Chondrocyte (in vitro differentiated cells): ENCODE measurements around the gene ALG9. TPM values are rescaled to one million over a fixed set of nuclear protein-coding genes. Genes with fewer than 3 reads are reported as not detected.

Source experiments
- DNase-seq: peaks from one replicate; pipeline ENCODE4 v3.0.0; 2021; ENCODE audit warnings: mixed read lengths, low spot score
- H3K27ac Mint-ChIP-seq: one replicate; pipeline ENCODE4 v1.8.0; 2021; ENCODE audit warnings: mild to moderate bottlenecking, moderate library complexity, mixed read lengths; ENCODE audit not compliant: unreplicated experiment
- H3K27me3 Mint-ChIP-seq: 2 replicates; pipeline ENCODE4 v1.8.0; 2021; ENCODE audit warnings: low read depth, mixed read lengths
- H3K36me3 Mint-ChIP-seq: 2 replicates; pipeline ENCODE4 v1.8.0; 2021; ENCODE audit warnings: low read depth, mixed read lengths
- H3K4me1 Mint-ChIP-seq: 2 replicates; pipeline ENCODE4 v1.8.0; 2021; ENCODE audit warnings: low read depth, mild to moderate bottlenecking, mixed read lengths
- H3K4me3 Mint-ChIP-seq: one replicate; pipeline ENCODE4 v1.8.0; 2021; ENCODE audit warnings: mild to moderate bottlenecking, moderate library complexity, mixed read lengths; ENCODE audit not compliant: unreplicated experiment
- H3K9me3 Mint-ChIP-seq: 2 replicates; pipeline ENCODE4 v1.8.0; 2021; ENCODE audit warnings: low read depth, mixed read lengths
- total RNA-seq: library from RNA; stranded (reverse); gene quantifications from 3 replicates; pipeline ENCODE4 v1.2.1, GENCODE V29; 2021
- TF ChIP-seq, protein P1 (sequence below): fragments of 200-600 bp; sonication (generic); IDR thresholded peaks from 2 replicates; pipeline ENCODE4 v1.5.0; 2021; ENCODE audit warnings: antibody characterized with exemption, mild to moderate bottlenecking, moderate library complexity

Gene ALG9
- total RNA-seq, 1 donor from 2014 or later: 29.8 TPM

DNA sequence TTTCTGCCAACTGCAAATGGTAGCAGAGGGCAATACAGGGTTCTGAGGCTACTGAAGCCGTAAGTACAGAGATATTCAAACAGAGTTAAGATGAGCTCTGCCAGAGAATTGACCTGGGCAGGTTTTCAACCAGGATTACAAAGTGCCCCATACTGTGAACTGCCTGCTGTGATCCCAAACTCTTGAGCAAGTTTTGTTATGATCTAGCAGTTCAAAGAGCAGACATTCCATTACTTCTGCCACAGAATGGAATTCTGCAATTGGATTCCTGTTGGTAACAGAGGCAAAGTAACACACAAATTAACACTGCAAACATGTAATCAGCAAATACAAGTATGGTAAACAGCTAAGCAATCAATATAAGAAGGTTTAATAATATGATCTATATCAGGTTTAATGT is 31.2 kb downstream of the ALG9 start:
- H3K27me3 Mint-ChIP-seq: no peaks in the 10 kb centered on the region
- TF ChIP-seq, protein P1, sequence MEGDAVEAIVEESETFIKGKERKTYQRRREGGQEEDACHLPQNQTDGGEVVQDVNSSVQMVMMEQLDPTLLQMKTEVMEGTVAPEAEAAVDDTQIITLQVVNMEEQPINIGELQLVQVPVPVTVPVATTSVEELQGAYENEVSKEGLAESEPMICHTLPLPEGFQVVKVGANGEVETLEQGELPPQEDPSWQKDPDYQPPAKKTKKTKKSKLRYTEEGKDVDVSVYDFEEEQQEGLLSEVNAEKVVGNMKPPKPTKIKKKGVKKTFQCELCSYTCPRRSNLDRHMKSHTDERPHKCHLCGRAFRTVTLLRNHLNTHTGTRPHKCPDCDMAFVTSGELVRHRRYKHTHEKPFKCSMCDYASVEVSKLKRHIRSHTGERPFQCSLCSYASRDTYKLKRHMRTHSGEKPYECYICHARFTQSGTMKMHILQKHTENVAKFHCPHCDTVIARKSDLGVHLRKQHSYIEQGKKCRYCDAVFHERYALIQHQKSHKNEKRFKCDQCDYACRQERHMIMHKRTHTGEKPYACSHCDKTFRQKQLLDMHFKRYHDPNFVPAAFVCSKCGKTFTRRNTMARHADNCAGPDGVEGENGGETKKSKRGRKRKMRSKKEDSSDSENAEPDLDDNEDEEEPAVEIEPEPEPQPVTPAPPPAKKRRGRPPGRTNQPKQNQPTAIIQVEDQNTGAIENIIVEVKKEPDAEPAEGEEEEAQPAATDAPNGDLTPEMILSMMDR: no peak
- no peak overlapping the region for H3K27ac Mint-ChIP-seq
- no peaks in the 10 kb centered on the region for H3K9me3 Mint-ChIP-seq
- H3K4me1 Mint-ChIP-seq: peaks cover 17% of the 10 kb centered on the region
- no peak overlapping the region for H3K4me3 Mint-ChIP-seq
- no peak for DNase-seq
- peaks cover 22% of the 10 kb centered on the region for H3K36me3 Mint-ChIP-seq

DNA sequence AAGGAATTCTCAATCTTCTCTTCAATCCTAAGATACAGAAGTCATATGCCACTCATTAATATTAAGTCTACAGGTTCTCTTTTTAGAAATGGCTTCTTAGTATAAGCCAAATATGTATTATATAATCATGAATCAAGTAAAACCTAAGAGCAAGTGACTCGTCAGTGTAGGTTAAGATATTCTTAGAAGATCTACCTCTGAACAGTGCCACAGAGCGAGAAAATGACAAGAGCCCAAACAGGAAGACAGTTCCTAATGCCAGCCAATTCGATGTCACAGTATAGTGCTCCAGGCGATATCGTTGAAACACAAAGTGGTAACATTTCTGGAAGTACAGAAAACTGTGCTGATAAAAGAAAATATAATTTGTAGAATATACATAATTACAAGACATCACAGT is 33.3 kb downstream of the ALG9 start:
- Mint-ChIP-seq H3K36me3 (peaks cover 17% of the 10 kb centered on the region), H3K9me3 (no peaks in the 10 kb centered on the region), H3K27ac (no peak overlapping the region), H3K27me3 (no peaks in the 10 kb centered on the region), H3K4me3 (no peak overlapping the region), H3K4me1 (peaks cover 17% of the 10 kb centered on the region)
- TF ChIP-seq, protein P1: no peak
- DNase-seq: no peak

DNA sequence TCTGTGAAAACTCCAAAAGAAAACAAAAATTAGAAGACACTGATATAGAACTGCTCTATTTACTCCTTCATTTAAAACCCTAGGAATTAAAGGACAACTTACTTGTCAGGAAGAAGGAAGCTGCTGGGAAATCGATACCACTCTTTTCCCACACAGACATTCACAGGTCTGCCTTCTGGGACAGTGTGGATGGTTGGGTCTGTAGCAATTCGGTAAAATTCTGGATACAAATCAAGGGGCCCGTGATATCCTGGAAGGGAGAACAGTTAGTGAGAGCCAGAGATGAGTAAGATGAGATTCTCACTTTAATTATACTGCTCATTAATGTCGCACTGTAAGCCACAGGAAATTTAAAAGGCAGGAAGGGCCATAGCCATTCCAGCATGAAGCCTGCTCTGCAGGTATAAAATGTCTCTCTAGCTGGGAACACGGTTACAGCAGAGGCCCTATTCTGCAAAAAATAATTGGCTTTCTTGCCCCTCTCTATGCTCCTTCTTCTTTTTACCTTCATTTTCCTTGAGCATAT is 34.0 kb downstream of the ALG9 start:
- H3K36me3 Mint-ChIP-seq: peaks cover 17% of the 10 kb centered on the region
- H3K4me1 Mint-ChIP-seq: peaks cover 17% of the 10 kb centered on the region
- no peaks in the 10 kb centered on the region for H3K9me3 Mint-ChIP-seq
- TF ChIP-seq, protein P1: no peak
- H3K4me3 Mint-ChIP-seq: no peak overlapping the region
- no peaks in the 10 kb centered on the region for H3K27me3 Mint-ChIP-seq
- H3K27ac Mint-ChIP-seq: no peak overlapping the region
- no peak for DNase-seq

DNA sequence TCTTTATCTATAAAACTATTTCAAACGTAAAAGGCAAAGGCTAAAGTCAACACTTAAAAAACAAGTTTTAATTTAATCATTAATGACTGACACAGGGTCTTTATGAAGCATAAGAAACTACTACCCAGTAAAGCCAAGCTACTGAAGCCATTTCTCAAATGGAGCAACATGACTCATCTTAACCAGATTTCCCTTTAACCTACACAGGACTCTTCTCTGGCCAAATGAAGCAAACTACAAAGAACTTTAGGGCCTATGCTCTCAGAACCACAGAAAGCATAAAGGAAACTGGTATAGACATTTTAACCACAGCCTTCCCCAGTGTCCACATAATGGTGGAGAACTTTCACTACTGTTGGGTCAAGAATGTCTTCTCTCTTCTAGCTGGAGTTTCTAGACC is 34.7 kb downstream of the ALG9 start:
- Mint-ChIP-seq H3K4me3 (no peak overlapping the region), H3K27me3 (no peaks in the 10 kb centered on the region), H3K27ac (no peak overlapping the region), H3K36me3 (peaks cover 17% of the 10 kb centered on the region), H3K4me1 (peaks cover 14% of the 10 kb centered on the region), H3K9me3 (no peaks in the 10 kb centered on the region)
- TF ChIP-seq, protein P1: no peak
- no peak for DNase-seq

DNA sequence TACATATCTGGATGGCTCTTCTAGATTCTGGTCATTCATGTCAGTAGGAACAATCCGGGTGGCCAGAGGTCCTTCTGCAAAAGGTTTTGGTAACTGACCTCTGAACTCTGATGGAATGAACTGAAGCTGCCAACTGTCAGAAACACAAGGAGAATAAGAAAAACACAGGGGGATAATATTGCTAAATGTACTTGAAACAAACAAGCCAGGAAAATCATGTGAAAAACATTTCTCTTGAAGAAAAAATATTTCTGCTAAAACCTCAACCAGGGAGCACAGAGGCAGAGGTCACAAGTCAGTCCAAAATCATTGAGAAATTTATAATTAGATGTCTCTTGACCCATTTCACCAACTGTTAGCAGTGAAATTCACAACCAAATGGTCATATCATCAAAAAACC is 35.2 kb downstream of the ALG9 start:
- peaks cover 8% of the 10 kb centered on the region for H3K4me1 Mint-ChIP-seq
- H3K27ac Mint-ChIP-seq: no peak overlapping the region
- H3K9me3 Mint-ChIP-seq: no peaks in the 10 kb centered on the region
- DNase-seq: no peak
- peaks cover 17% of the 10 kb centered on the region for H3K36me3 Mint-ChIP-seq
- no peak overlapping the region for H3K4me3 Mint-ChIP-seq
- no peaks in the 10 kb centered on the region for H3K27me3 Mint-ChIP-seq
- TF ChIP-seq, protein P1: no peak
